ENCODE measurements around the gene EXD3.

DNA sequence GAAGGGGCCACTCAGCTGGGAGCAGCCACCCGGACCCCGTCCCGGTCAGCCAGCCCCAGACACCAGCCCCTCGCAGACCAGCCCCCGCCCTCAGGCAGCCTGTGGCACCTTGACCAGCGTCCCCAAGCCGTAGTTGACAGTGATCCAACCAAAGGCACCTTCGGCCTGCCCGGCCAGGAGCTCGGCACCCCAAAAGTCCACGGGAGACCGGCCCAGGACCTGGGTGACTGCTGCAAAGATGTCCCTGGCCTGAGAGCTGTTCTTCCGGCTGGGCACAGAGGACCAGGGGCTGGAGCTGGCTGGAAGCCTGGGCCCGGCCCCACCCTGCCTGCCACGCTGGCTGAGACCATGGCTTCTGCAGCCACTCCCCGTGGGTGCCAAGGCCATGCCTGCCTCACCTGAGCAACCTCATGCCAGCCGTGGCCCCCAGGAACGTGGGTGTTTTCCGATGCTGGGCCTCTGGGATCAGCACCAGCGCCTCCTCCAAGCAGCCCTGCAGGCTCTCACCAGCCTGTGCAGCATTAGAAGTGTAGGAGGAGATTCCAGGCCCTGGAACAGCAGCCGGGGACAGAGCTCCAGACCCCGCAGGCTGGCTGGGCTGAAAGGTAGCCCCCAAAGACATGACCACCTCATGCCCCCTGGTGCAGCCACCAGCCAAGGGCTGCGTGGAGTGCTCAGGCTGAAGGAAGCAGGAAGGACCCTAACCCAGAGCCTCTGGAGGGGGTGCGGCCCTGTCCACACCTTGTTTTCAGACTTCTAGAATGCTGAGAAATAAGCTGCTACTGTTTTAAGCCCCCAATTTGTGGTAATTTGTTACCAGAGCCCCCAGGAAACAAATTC is 14.0 kb upstream of the EXD3 start:
- TF ChIP-seq POLR2AphosphoS5 (IDR thresholded peaks at IDR 0.05; ENCODE audit: low read depth, low read length) (no peak), RFX5 (IDR thresholded peaks at IDR 0.05; ENCODE audit: low read length) (no peak)
- TF ChIP-seq, protein P1, sequence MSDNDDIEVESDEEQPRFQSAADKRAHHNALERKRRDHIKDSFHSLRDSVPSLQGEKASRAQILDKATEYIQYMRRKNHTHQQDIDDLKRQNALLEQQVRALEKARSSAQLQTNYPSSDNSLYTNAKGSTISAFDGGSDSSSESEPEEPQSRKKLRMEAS (IDR thresholded peaks at IDR 0.05; ENCODE audit: low read depth): no peak
- TF ChIP-seq, protein P2, sequence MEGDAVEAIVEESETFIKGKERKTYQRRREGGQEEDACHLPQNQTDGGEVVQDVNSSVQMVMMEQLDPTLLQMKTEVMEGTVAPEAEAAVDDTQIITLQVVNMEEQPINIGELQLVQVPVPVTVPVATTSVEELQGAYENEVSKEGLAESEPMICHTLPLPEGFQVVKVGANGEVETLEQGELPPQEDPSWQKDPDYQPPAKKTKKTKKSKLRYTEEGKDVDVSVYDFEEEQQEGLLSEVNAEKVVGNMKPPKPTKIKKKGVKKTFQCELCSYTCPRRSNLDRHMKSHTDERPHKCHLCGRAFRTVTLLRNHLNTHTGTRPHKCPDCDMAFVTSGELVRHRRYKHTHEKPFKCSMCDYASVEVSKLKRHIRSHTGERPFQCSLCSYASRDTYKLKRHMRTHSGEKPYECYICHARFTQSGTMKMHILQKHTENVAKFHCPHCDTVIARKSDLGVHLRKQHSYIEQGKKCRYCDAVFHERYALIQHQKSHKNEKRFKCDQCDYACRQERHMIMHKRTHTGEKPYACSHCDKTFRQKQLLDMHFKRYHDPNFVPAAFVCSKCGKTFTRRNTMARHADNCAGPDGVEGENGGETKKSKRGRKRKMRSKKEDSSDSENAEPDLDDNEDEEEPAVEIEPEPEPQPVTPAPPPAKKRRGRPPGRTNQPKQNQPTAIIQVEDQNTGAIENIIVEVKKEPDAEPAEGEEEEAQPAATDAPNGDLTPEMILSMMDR (IDR thresholded peaks at IDR 0.05): no peak

Data from SK-N-SH (cell line).